Adrenal gland (tissue), 12 donors: ENCODE results near the gene PPARGC1A. TPM values are rescaled to one million over a fixed set of nuclear protein-coding genes. Genes with fewer than 3 reads are reported as not detected.

Experiments
- DNase-seq, 7 donors: peaks; one replicate each; pipeline ENCODE4 v3.0.0-alpha.2; 2019 to 2020
- H3K27ac ChIP-seq, 5 donors: fragments of 200-600 bp; sonication (generic) in 4 of 5; 1 replicate in 3 of 5; 2 replicates in 2 of 5; pipeline versions ENCODE4 v1.5.1 to v1.8.0; 2016 to 2020; ENCODE audit warnings: mild to moderate bottlenecking in 1 of 5
- H3K27me3 ChIP-seq: fragments of 200-600 bp; 2 replicates; pipeline ENCODE4 v1.8.0; 2021
- H3K36me3 ChIP-seq, 2 donors: fragments of 200-600 bp; replicated peaks in 1 of 2; 1 replicate in 1 of 2; 2 replicates in 1 of 2; pipeline versions ENCODE4 v1.5.1 to v1.8.0; 2018 to 2022
- H3K4me1 ChIP-seq, 2 donors: fragments of 200-600 bp; replicated peaks in 1 of 2; 1 replicate in 1 of 2; 2 replicates in 1 of 2; pipeline versions ENCODE4 v1.5.1 to v1.8.0; 2018 to 2021
- H3K4me3 ChIP-seq, 4 donors: fragments of 200-600 bp; sonication (generic) in 3 of 4; one replicate each; pipeline ENCODE4 v1.5.1; 2016 to 2018
- H3K9me3 ChIP-seq, 3 donors: fragments of 200-600 bp; sonication (generic) in 1 of 3; replicated peaks in 1 of 3; 1 replicate in 2 of 3; 2 replicates in 1 of 3; pipeline versions ENCODE4 v1.5.1 to v1.8.0; 2016 to 2021
- POLR2A ChIP-seq, 2 donors: fragments of 450-650 bp; IDR thresholded peaks; one replicate each; pipeline ENCODE4 v1.6.1; 2017; ENCODE audit warnings: antibody characterized with exemption in 2 of 2, mild to moderate bottlenecking in 2 of 2, moderate library complexity in 1 of 2
- WGBS, 4 donors: extraction: QIAGEN DNeasy Blood & Tissue Kit in 2 of 4; methylation state at CpG; one replicate each; pipeline versions ENCODE4 v1.1.5 to v1.1.7; 2013 to 2017; 5-methylcytosine and 5-hydroxymethylcytosine counted together
- intact Hi-C, 2 donors: fragments of 100-400 bp; cut with DNase I; formaldehyde crosslinking; loops; one replicate each; pipeline versions ENCODE4 v1.14.1 to v1.15.0; 2022 to 2023
- polyA plus RNA-seq, 3 donors: library from polyadenylated mRNA; stranded (reverse); fragments of 200-250 nt in 2 of 3; fragments of 350-450 nt in 1 of 3; fragmentation: Illumina TruSeq in 1 of 3; extraction: RNeasy Lipid Tissue Mini Kit (QIAGEN cat#74804) in 1 of 3; gene quantifications; one replicate each; pipeline ENCODE4 v1.2.3, GENCODE V29; 2013 to 2014
- total RNA-seq, 9 donors: library from RNA; depleted of rRNA in 4 of 9; stranded (reverse); fragments of >200 nt in 4 of 9; fragments of 120-200 nt in 1 of 9; fragmentation: NEBNext Ultra II Directional in 1 of 9; extraction: Animal tissue kit (Norgen Biotek cat#: 25700) in 1 of 9; gene quantifications; one replicate each; pipeline versions ENCODE4 v1.1.0 to v1.2.4, GENCODE V29; 2013 to 2023
- TF ChIP-seq, protein P1 (sequence below), 6 experiments: fragments of 450-650 bp in 4 of 6; fragments of 200-600 bp in 2 of 6; sonication (generic) in 1 of 6; IDR thresholded peaks; 1 replicate in 5 of 6; 2 replicates in 1 of 6; pipeline versions ENCODE4 v1.5.1 to v1.8.0; 2016 to 2021; ENCODE audit warnings: antibody characterized with exemption in 6 of 6, mild to moderate bottlenecking in 2 of 6, moderate library complexity in 1 of 6
- donor health status: healthy with polysubstance abuse.
- donor health status: Bipolar disorder and iron deficiency.
- donor health status: DM: yes; HTN: yes; CAD: no.
- donor health status: DM: no; HTN: no; CAD: no.
- donor health status: DM: no; HTN: no; CAD: no.
- donor health status: DM: yes; HTN: yes; CAD: no.

PPARGC1A gene
- total and polyA plus RNA-seq, 12 donors: 1.6 to 14.3 (median 5.5) TPM

DNA sequence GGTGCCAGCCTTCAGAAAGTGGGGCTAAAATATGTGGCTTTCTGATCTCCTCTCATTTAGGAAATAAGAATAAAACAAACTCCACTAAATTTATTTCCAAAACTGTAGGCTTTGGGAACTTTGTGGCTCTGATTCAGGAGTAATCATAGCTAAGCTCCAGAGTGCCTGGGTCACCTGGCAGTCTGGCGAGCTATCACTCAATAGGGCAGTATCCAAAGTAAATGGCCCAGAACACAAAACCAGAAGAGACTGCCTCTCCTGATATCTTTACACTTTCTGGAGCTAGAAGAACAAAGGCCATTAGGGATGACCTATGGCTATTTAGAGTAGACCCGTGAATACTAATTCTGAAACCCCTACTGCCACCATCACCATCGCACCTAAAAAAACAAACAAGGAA, 17.0 kb upstream of the PPARGC1A start:
- 77 to 82% (median 81%) methylated on average over 3 of the region's 3 CpGs for WGBS, 4 donors
- no peaks in the 10 kb centered on the region for H3K27me3 ChIP-seq
- no peaks in the 10 kb centered on the region for H3K36me3 ChIP-seq
- no peaks in the 10 kb centered on the region for H3K9me3 ChIP-seq
- no peak overlapping the region for H3K27ac ChIP-seq
- no peak for DNase-seq
- no peaks in the 10 kb centered on the region for H3K4me1 ChIP-seq
- H3K4me3 ChIP-seq: no peak overlapping the region
- TF ChIP-seq POLR2A (IDR thresholded peaks at IDR 0.05): no peak
- TF ChIP-seq, protein P1, sequence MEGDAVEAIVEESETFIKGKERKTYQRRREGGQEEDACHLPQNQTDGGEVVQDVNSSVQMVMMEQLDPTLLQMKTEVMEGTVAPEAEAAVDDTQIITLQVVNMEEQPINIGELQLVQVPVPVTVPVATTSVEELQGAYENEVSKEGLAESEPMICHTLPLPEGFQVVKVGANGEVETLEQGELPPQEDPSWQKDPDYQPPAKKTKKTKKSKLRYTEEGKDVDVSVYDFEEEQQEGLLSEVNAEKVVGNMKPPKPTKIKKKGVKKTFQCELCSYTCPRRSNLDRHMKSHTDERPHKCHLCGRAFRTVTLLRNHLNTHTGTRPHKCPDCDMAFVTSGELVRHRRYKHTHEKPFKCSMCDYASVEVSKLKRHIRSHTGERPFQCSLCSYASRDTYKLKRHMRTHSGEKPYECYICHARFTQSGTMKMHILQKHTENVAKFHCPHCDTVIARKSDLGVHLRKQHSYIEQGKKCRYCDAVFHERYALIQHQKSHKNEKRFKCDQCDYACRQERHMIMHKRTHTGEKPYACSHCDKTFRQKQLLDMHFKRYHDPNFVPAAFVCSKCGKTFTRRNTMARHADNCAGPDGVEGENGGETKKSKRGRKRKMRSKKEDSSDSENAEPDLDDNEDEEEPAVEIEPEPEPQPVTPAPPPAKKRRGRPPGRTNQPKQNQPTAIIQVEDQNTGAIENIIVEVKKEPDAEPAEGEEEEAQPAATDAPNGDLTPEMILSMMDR (IDR thresholded peaks at IDR 0.05): no peak
- intact Hi-C loops: no loop called here

GRCh38 chr4:23904639-23905071, 14.8 kb upstream of the PPARGC1A start:
- TF ChIP-seq, protein P1 (IDR thresholded peaks at IDR 0.05): no peak
- TF ChIP-seq POLR2A (IDR thresholded peaks at IDR 0.05): no peak
- H3K36me3 ChIP-seq: no peaks in the 10 kb centered on the region
- intact Hi-C loops: no loop called here
- DNase-seq: no peak
- WGBS, 4 donors: 76 to 88% (median 86%) methylated on average over 5 of the region's 5 CpGs
- H3K27me3 ChIP-seq: no peaks in the 10 kb centered on the region
- H3K4me3 ChIP-seq: no peak overlapping the region
- no peak overlapping the region for H3K27ac ChIP-seq
- H3K9me3 ChIP-seq: no peaks in the 10 kb centered on the region
- H3K4me1 ChIP-seq: no peaks in the 10 kb centered on the region

DNA sequence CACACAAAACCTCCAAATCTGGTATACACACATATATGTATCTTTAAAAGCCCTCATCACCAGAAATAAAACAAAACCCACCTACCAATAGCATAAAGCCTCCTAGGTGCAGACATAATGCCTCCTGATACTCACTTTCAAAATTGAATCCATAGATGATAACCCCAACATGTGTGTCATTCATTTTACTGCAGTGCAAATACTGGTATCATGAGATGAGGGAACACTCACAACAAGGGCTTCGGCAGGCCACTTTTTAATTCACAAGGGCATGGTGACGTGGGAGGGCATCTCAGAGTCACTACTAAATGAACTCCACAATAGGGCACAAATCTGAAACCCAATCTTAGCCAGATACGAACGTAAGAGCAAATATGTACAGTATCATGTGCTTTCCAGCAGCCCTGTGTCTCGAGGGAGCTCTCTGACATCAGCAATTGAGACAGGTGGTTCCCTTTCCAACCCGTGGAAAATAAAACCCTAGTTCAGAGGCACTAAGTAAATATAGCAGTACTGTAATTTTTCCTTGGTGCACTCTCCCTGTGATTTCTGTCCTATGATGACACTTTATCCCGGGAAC, 14.1 kb upstream of the PPARGC1A start:
- Histone ChIP-seq H3K9me3 (no peaks in the 10 kb centered on the region), H3K4me1 (no peaks in the 10 kb centered on the region), H3K4me3 (no peak overlapping the region), H3K27ac (no peak overlapping the region), H3K27me3 (no peaks in the 10 kb centered on the region), H3K36me3 (no peaks in the 10 kb centered on the region)
- intact Hi-C loops: no loop called here
- TF ChIP-seq, protein P1 (IDR thresholded peaks at IDR 0.05): no peak
- no peak for TF ChIP-seq POLR2A (IDR thresholded peaks at IDR 0.05)
- no peak for DNase-seq
- WGBS, 4 donors: 62 to 70% (median 66%) methylated on average over 7 of the region's 7 CpGs

DNA sequence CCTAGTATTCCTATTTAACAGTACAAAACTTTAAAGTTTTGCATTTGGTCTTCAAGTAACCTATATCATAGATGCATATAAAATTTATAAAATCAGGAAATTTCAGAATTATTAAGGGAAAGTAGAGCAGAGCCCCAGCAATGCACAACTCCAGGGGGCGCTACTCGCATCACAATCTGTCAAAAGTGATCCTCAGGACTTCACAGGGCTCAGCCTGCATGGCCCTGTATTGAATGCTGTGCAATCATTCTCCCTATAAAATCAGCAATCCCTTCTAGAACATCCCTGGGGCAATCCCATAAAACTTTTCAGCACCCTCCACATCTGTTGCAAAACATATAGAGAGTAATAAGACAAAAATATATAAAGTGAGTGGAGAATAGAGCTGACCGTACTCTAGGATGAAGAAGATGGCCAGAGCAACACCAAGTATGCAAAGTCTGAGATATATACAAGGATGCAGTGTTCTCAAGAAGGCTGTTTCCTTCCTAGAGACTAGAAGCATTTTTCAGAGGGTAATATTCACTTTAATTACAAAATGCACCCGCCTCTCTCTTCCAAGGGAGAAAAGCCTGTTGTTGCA, 12.5 kb upstream of the PPARGC1A start:
- no peak overlapping the region for H3K27ac ChIP-seq
- no peaks in the 10 kb centered on the region for H3K36me3 ChIP-seq
- TF ChIP-seq POLR2A (IDR thresholded peaks at IDR 0.05): no peak
- TF ChIP-seq, protein P1 (IDR thresholded peaks at IDR 0.05): no peak
- no peaks in the 10 kb centered on the region for H3K9me3 ChIP-seq
- H3K27me3 ChIP-seq: no peaks in the 10 kb centered on the region
- intact Hi-C loops: no loop called here
- no peak overlapping the region for H3K4me3 ChIP-seq
- WGBS, 4 donors: 83 to 88% (median 86%) methylated on average over 4 of the region's 4 CpGs
- DNase-seq: no peak
- no peaks in the 10 kb centered on the region for H3K4me1 ChIP-seq
